ENCODE data around the gene TMEM258. TPM values are rescaled to one million over a fixed set of nuclear protein-coding genes. Genes with fewer than 3 reads are reported as not detected.
A peak's percentile ranks its signal among the peaks of the same experiment; 100 is the strongest.

The TMEM258 gene
- total and polyA plus RNA-seq, 9 of the 15 experiments (the other 6 are each of a cell fraction or from before 2014, with no cell fraction given), result 97.2 to 856 (median 231) TPM

DNA sequence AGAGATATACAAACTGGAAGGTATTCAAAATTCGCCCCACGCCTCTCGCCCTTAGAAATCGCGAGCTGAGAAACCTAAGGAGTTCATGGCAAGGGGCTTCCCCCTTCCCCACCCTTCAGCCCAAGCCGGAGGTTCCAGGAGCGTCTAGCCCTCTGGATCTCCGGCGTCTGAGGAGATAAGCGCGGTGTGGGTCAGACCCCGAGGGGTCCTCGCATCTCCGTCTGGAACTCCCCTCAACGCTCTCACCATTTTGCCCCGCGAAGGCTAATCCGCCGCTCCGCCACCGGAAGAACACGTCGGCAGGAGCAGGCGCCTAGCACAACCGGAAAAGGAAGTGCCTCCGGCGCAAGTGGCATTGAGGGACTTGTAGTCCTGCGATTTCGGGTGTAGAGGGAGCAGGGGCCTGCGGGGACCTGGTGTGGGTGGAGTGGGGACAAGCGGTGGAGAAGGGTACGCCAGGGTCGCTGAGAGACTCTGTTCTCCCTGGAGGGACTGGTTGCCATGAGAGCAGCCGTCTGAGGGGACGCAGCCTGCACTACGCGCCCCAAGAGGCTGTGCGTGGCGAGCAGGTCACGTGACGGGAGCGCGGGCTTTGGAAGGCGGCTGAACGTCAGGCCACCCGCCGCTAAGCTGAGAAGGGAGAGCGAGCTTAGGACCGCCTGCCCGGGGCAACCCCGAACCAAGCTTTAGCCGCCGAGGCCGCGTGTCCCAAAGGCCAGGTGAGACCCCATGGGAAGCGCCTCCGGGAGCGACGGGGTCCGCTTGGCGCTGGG is at the start of gene TMEM258, which contains the start of gene FEN1 (continued):
- no peak for TF ChIP-seq CBFA2T3 (IDR thresholded peaks at IDR 0.05)
- no peak for TF ChIP-seq ZFP36 (IDR thresholded peaks at IDR 0.05; ENCODE audit: low read depth, low read length, partially characterized antibody)
- TF ChIP-seq, protein P1, sequence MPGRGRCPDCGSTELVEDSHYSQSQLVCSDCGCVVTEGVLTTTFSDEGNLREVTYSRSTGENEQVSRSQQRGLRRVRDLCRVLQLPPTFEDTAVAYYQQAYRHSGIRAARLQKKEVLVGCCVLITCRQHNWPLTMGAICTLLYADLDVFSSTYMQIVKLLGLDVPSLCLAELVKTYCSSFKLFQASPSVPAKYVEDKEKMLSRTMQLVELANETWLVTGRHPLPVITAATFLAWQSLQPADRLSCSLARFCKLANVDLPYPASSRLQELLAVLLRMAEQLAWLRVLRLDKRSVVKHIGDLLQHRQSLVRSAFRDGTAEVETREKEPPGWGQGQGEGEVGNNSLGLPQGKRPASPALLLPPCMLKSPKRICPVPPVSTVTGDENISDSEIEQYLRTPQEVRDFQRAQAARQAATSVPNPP (IDR thresholded peaks at IDR 0.05; ENCODE audit: borderline replicate concordance, insufficient read depth, insufficient read length), result no peak
- no peak for TF ChIP-seq FOS (IDR thresholded peaks at IDR 0.05; ENCODE audit: extremely low read depth, insufficient read length)
- TF ChIP-seq PHF20 (IDR thresholded peaks at IDR 0.05; ENCODE audit: partially characterized antibody), result peak; percentile 72
- TF ChIP-seq BACH1 (tag; IDR thresholded peaks at IDR 0.05), result 0 out of 2 replicates have a peak, but pooled peaks have one; percentile 25
- TF ChIP-seq, protein P2, sequence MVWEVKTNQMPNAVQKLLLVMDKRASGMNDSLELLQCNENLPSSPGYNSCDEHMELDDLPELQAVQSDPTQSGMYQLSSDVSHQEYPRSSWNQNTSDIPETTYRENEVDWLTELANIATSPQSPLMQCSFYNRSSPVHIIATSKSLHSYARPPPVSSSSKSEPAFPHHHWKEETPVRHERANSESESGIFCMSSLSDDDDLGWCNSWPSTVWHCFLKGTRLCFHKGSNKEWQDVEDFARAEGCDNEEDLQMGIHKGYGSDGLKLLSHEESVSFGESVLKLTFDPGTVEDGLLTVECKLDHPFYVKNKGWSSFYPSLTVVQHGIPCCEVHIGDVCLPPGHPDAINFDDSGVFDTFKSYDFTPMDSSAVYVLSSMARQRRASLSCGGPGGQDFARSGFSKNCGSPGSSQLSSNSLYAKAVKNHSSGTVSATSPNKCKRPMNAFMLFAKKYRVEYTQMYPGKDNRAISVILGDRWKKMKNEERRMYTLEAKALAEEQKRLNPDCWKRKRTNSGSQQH (CRISPR knock-in tag; IDR thresholded peaks at IDR 0.05), result no peak; the same call in 1 of the 2 replicates
- TF ChIP-seq NCOR1 (IDR thresholded peaks at IDR 0.05), result 0 out of 2 replicates have a peak, but pooled peaks have one; percentile 22
- TF ChIP-seq CREB1 (IDR thresholded peaks at IDR 0.05), result no peak
- peak; percentile 53; the same call in 1 of the 2 replicates for TF ChIP-seq CREB1 (CRISPR knock-in tag; IDR thresholded peaks at IDR 0.05)
- no peak for TF ChIP-seq ZBTB8A (IDR thresholded peaks at IDR 0.05; ENCODE audit: partially characterized antibody)
- TF ChIP-seq ZNF695 (CRISPR knock-in tag; IDR thresholded peaks at IDR 0.05), result no peak
- peak; percentile 79; the same call in 1 of the 2 replicates for TF ChIP-seq ZBTB26 (CRISPR knock-in tag; IDR thresholded peaks at IDR 0.05)
- TF ChIP-seq ZNF41 (CRISPR knock-in tag; conservative IDR thresholded peaks at IDR 0.05), result no peak
- TF ChIP-seq ZNF592 (IDR thresholded peaks at IDR 0.05), result peak; percentile 82; the same call in 1 of the 2 replicates
- TF ChIP-seq ZNF77 (CRISPR knock-in tag; IDR thresholded peaks at IDR 0.05), result no peak
- TF ChIP-seq MED1 (CRISPR knock-in tag; IDR thresholded peaks at IDR 0.05; ENCODE audit: borderline replicate concordance), result no peak
- TF ChIP-seq U2AF2 (optimal IDR thresholded peaks at IDR 0.05; ENCODE audit: low read depth, low read length), result no peak
- no peak for TF ChIP-seq ZNF449 (CRISPR knock-in tag; IDR thresholded peaks at IDR 0.05)

Measured in K562 (cell line).